CD8-positive, alpha-beta memory T cell (primary cell): ENCODE results near the gene PDZD2. TPM values are rescaled to one million over a fixed set of nuclear protein-coding genes. Genes with fewer than 3 reads are reported as not detected.

Source experiments
- CTCF ChIA-PET: fragments of 350-600 bp; sonication (Branson Sonifier 250); formaldehyde crosslinking; loops from one replicate; lab custom pipeline; 2021; ENCODE audit warnings: antibody characterized with exemption; lab: Charles Lee
- POLR2A ChIA-PET: fragments of 350-600 bp; sonication (Branson Sonifier 250); formaldehyde crosslinking; loops from one replicate; lab custom pipeline; 2021; ENCODE audit warnings: antibody characterized with exemption; lab: Charles Lee
- DNase-seq, 5 donors: peaks; one replicate each; pipeline versions ENCODE4 v3.0.0 to v3.0.0-alpha.2; 2020 to 2022; ENCODE audit warnings: mixed read lengths in 1 of 5
- H3K27ac ChIP-seq: one replicate; pipeline ENCODE4 v1.7.0; 2013; ENCODE audit warnings: low read depth, mild to moderate bottlenecking, low read length, moderate library complexity
- H3K27me3 ChIP-seq: 2 replicates; pipeline ENCODE4 v1.7.0; 2013; ENCODE audit warnings: low read length, mild to moderate bottlenecking; ENCODE audit not compliant: insufficient read depth, poor library complexity, severe bottlenecking
- H3K36me3 ChIP-seq: 2 replicates; pipeline ENCODE4 v1.7.0; 2013; ENCODE audit warnings: mild to moderate bottlenecking, low read length, moderate library complexity; ENCODE audit not compliant: insufficient read depth
- H3K4me1 ChIP-seq: 2 replicates; pipeline ENCODE4 v1.7.0; 2013; ENCODE audit warnings: mild to moderate bottlenecking, low read length, moderate library complexity; ENCODE audit not compliant: insufficient read depth
- H3K4me3 ChIP-seq: 2 replicates; pipeline ENCODE4 v1.7.0; 2013; ENCODE audit warnings: mild to moderate bottlenecking, low read length
- H3K9me3 ChIP-seq: 2 replicates; pipeline ENCODE4 v1.7.0; 2013; ENCODE audit warnings: mild to moderate bottlenecking, low read length
- H3K27ac Mint-ChIP-seq, 8 donors: one replicate each; pipeline ENCODE4 v1.8.0; 2020 to 2021; ENCODE audit warnings: mixed read lengths in 8 of 8, mild to moderate bottlenecking in 6 of 8, inconsistent platforms in 3 of 8, moderate library complexity in 3 of 8
- H3K27me3 Mint-ChIP-seq, 2 donors: one replicate each; pipeline ENCODE4 v1.8.0; 2020 to 2021; ENCODE audit warnings: mixed read lengths in 2 of 2, mild to moderate bottlenecking in 1 of 2, moderate library complexity in 1 of 2
- H3K36me3 Mint-ChIP-seq, 3 donors: one replicate each; pipeline ENCODE4 v1.8.0; 2020 to 2021; ENCODE audit warnings: mixed read lengths in 3 of 3, inconsistent platforms in 1 of 3, mild to moderate bottlenecking in 1 of 3
- H3K4me1 Mint-ChIP-seq, 3 donors: one replicate each; pipeline ENCODE4 v1.8.0; 2020 to 2021; ENCODE audit warnings: mixed read lengths in 3 of 3, inconsistent platforms in 1 of 3, mild to moderate bottlenecking in 1 of 3
- H3K4me3 Mint-ChIP-seq, 7 donors: one replicate each; pipeline ENCODE4 v1.8.0; 2020 to 2021; ENCODE audit warnings: mixed read lengths in 7 of 7, mild to moderate bottlenecking in 6 of 7, moderate library complexity in 4 of 7, inconsistent platforms in 2 of 7
- H3K9me3 Mint-ChIP-seq, 5 donors: one replicate each; pipeline ENCODE4 v1.8.0; 2020 to 2022; ENCODE audit warnings: mixed read lengths in 5 of 5, mild to moderate bottlenecking in 3 of 5, moderate library complexity in 2 of 5, inconsistent platforms in 1 of 5
- polyA plus RNA-seq: library from polyadenylated mRNA; unstranded; fragments of 300-500 nt; fragmentation: Illumina TruSeq; gene quantifications from one replicate; pipeline ENCODE4 v1.2.3, GENCODE V29; 2021
- total RNA-seq, 2 experiments: library from RNA; stranded (reverse); gene quantifications; one replicate each; pipeline ENCODE4 v1.2.3, GENCODE V29; 2021

PDZD2 gene
- total and polyA plus RNA-seq, 3 experiments from 2014 or later: 0.15 to 0.40 (median 0.27) TPM

GRCh38 chr5:31607546-31607945 lies 31.4 kb upstream of the PDZD2 start:
- CTCF ChIA-PET: no interaction called here
- Mint-ChIP-seq H3K36me3 (no peaks in the 10 kb centered on the region), H3K27ac (no peak overlapping the region), H3K4me3 (no peak overlapping the region), H3K4me1 (no peaks in the 10 kb centered on the region), H3K9me3 (no peaks in the 10 kb centered on the region), H3K27me3 (peaks cover 2 to 5% of the 10 kb centered on the region in 2 donors)
- Histone ChIP-seq H3K27ac (no peak overlapping the region), H3K9me3 (no peaks in the 10 kb centered on the region), H3K4me1 (no peaks in the 10 kb centered on the region), H3K27me3 (no peaks in the 10 kb centered on the region), H3K4me3 (no peak overlapping the region), H3K36me3 (no peaks in the 10 kb centered on the region)
- no peak for DNase-seq
- POLR2A ChIA-PET: no interaction called here

- Mint-ChIP-seq H3K36me3 (no peaks in the 10 kb centered on the region), H3K9me3 (peaks cover 0 to 1% (median 0%) of the 10 kb centered on the region in 5 donors), H3K27me3 (peaks cover 5% of the 10 kb centered on the region in 2 donors), H3K4me1 (no peaks in the 10 kb centered on the region), H3K27ac (no peak overlapping the region), H3K4me3 (no peak overlapping the region)
- H3K27ac ChIP-seq: no peak overlapping the region
- ChIA-PET POLR2A (no interaction called here), CTCF (no interaction called here)
- H3K4me1 ChIP-seq: no peaks in the 10 kb centered on the region
- H3K9me3 ChIP-seq: no peaks in the 10 kb centered on the region
- no peak overlapping the region for H3K4me3 ChIP-seq
- no peak for DNase-seq
- no peaks in the 10 kb centered on the region for H3K36me3 ChIP-seq
- H3K27me3 ChIP-seq: no peaks in the 10 kb centered on the region
Observed at GRCh38 chr5:31611002-31611401, 27.9 kb upstream of the PDZD2 start.

GRCh38 chr5:31613651-31614050 lies 25.3 kb upstream of the PDZD2 start:
- H3K27ac Mint-ChIP-seq: no peak overlapping the region
- H3K27me3 ChIP-seq: peaks cover 5% of the 10 kb centered on the region
- CTCF ChIA-PET: no interaction called here
- H3K36me3 ChIP-seq: no peaks in the 10 kb centered on the region
- H3K4me1 ChIP-seq: no peaks in the 10 kb centered on the region
- H3K4me1 Mint-ChIP-seq: peaks cover 2 to 5% (median 5%) of the 10 kb centered on the region in 3 donors
- H3K9me3 Mint-ChIP-seq: peaks cover 0 to 5% (median 0%) of the 10 kb centered on the region in 5 donors
- no peak overlapping the region for H3K4me3 ChIP-seq
- peaks cover 16 to 24% of the 10 kb centered on the region in 2 donors for H3K27me3 Mint-ChIP-seq
- no peak overlapping the region for H3K4me3 Mint-ChIP-seq
- H3K9me3 ChIP-seq: no peaks in the 10 kb centered on the region
- POLR2A ChIA-PET: no interaction called here
- H3K27ac ChIP-seq: no peak overlapping the region
- no peak for DNase-seq
- H3K36me3 Mint-ChIP-seq: no peaks in the 10 kb centered on the region

DNA sequence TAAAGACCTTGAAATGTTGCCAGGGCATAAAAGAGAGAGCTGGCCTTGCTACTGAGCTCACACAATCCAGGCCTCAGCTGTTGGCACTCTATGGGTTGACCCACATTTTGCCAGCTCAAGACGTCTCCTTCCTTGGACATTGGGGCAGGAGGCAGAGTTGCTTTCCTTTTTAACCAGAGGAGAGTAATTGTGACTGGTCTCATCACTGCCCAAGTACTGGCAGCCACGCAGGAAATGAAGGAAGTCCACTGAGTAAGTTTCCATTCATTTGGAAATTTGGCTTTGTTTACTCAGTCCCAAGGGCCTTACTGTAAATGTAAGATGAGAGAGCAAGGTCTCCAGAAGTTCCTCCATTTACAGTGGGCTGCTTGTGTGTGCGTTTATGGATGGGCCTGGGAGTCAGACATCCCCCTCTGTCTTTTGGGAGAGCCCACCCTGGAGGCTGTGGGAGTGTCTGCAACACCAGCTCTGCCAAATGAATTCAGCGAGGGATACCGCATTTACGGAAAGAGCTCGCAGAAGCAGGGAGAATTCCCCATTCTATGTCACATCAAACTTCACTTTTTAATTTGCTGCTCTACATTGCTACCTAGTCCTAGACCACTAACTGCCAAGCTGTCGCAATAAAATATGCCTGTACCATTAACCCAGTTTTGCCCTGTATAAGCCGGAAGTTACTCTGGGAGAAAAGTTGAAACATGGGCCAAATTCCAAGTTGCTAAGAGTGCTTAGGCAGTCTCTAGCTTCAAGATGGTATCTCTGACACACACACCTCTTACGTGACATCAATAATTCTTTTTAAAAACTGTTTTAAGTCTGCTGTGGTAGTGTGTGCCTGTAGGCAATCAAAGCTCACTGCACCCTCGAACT lies 24.5 kb upstream of the PDZD2 start:
- peaks cover 5% of the 10 kb centered on the region for H3K27me3 ChIP-seq
- Mint-ChIP-seq H3K27me3 (peaks cover 16 to 31% of the 10 kb centered on the region in 2 donors), H3K4me3 (no peak overlapping the region), H3K27ac (no peak overlapping the region), H3K9me3 (peaks cover 0 to 5% (median 0%) of the 10 kb centered on the region in 5 donors), H3K4me1 (peaks cover 2 to 5% (median 5%) of the 10 kb centered on the region in 3 donors), H3K36me3 (no peaks in the 10 kb centered on the region)
- H3K36me3 ChIP-seq: no peaks in the 10 kb centered on the region
- H3K27ac ChIP-seq: no peak overlapping the region
- ChIA-PET CTCF (no interaction called here), POLR2A (no interaction called here)
- no peak for DNase-seq
- H3K4me1 ChIP-seq: no peaks in the 10 kb centered on the region
- no peaks in the 10 kb centered on the region for H3K9me3 ChIP-seq
- no peak overlapping the region for H3K4me3 ChIP-seq

DNA sequence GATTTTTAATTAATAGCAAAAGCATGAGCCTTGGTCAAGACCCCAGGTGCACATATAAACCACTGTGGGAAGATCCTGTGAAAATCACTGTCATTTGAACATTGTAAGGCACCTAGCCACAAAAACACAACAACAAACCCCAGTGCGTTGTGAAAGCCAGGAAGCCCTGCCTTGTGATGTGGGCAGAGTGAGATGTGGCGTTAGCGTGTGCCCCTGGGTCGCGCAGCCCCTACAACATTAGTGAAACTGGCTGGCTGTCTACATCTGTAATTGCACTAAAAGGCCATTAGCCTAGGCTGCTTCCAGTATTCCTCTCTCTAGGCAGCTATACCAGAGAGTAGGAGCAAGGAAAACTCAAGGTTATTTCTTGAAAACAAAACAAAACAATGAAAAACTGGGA lies 21.1 kb upstream of the PDZD2 start:
- Histone ChIP-seq H3K36me3 (no peaks in the 10 kb centered on the region), H3K27ac (no peak overlapping the region), H3K4me3 (no peak overlapping the region), H3K4me1 (no peaks in the 10 kb centered on the region), H3K27me3 (peaks cover 5% of the 10 kb centered on the region), H3K9me3 (no peaks in the 10 kb centered on the region)
- CTCF ChIA-PET: no interaction called here
- H3K27ac Mint-ChIP-seq: no peak overlapping the region
- POLR2A ChIA-PET: no interaction called here
- no peaks in the 10 kb centered on the region for H3K36me3 Mint-ChIP-seq
- H3K4me3 Mint-ChIP-seq: peak overlapping the region in 1 of 7 donors; percentile 36
- H3K27me3 Mint-ChIP-seq: peaks cover 20 to 39% of the 10 kb centered on the region in 2 donors
- H3K4me1 Mint-ChIP-seq: peaks cover 2 to 5% (median 5%) of the 10 kb centered on the region in 3 donors
- DNase-seq: no peak
- H3K9me3 Mint-ChIP-seq: peaks cover 0 to 5% (median 0%) of the 10 kb centered on the region in 5 donors

DNA sequence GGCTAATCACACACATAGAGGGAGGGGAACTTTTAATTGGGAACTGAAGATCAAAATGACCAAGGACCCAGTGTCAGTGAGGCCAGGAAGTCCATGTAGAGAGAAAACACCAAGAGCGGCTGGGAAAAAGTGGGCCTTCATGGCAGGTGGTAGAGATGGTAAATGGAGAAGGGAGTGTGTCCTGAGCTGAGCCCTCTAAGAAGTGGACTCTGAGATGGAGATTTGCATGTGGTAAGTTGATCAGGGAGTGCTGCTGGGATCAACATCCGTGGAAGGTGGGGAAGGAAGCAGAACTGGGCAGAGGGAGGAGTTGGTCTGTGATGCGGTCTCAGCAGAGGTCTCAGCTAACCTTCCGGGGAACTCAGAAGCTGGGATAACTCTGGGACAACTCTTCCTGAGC lies 18.9 kb upstream of the PDZD2 start:
- Mint-ChIP-seq H3K4me1 (peaks cover 2 to 5% (median 5%) of the 10 kb centered on the region in 3 donors), H3K4me3 (no peak overlapping the region), H3K9me3 (peaks cover 0 to 5% (median 0%) of the 10 kb centered on the region in 5 donors), H3K27me3 (peaks cover 20 to 37% of the 10 kb centered on the region in 2 donors), H3K36me3 (no peaks in the 10 kb centered on the region), H3K27ac (no peak overlapping the region)
- no peak overlapping the region for H3K4me3 ChIP-seq
- CTCF ChIA-PET: no interaction called here
- no peaks in the 10 kb centered on the region for H3K9me3 ChIP-seq
- H3K36me3 ChIP-seq: no peaks in the 10 kb centered on the region
- POLR2A ChIA-PET: no interaction called here
- H3K4me1 ChIP-seq: no peaks in the 10 kb centered on the region
- H3K27ac ChIP-seq: no peak overlapping the region
- no peak for DNase-seq
- H3K27me3 ChIP-seq: peaks cover 5% of the 10 kb centered on the region

DNA sequence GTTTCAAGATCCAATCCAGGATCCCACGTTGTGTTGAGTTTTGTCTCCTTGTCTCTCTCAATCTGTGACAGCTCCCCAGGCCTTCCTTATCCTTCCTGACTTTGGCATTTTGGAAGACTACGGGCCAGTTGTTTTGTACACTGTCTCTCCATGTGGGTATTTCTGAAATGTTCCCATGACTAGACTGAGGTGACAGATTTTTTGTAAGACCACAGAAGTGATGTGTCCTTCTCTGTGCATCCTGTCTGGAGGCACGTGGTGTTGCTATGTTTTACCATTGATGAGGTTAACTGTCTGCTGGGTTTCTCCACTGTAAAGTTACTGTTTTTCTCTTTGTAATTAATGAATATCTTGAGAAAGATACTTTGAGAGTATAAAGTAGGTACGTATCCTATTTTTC lies 15.7 kb upstream of the PDZD2 start:
- H3K27me3 ChIP-seq: no peaks in the 10 kb centered on the region
- Mint-ChIP-seq H3K27me3 (peaks cover 11 to 31% of the 10 kb centered on the region in 2 donors), H3K4me3 (no peak overlapping the region), H3K27ac (no peak overlapping the region), H3K36me3 (no peaks in the 10 kb centered on the region), H3K9me3 (no peaks in the 10 kb centered on the region), H3K4me1 (peaks cover 0 to 1% (median 0%) of the 10 kb centered on the region in 3 donors)
- H3K4me3 ChIP-seq: no peak overlapping the region
- no peaks in the 10 kb centered on the region for H3K36me3 ChIP-seq
- no peak for DNase-seq
- ChIA-PET POLR2A (no interaction called here), CTCF (no interaction called here)
- H3K4me1 ChIP-seq: no peaks in the 10 kb centered on the region
- no peak overlapping the region for H3K27ac ChIP-seq
- no peaks in the 10 kb centered on the region for H3K9me3 ChIP-seq

GRCh38 chr5:31625394-31625793 lies 13.5 kb upstream of the PDZD2 start:
- ChIA-PET CTCF (no interaction called here), POLR2A (no interaction called here)
- no peaks in the 10 kb centered on the region for H3K36me3 Mint-ChIP-seq
- peaks cover 9 to 18% of the 10 kb centered on the region in 2 donors for H3K27me3 Mint-ChIP-seq
- H3K27me3 ChIP-seq: no peaks in the 10 kb centered on the region
- H3K9me3 Mint-ChIP-seq: no peaks in the 10 kb centered on the region
- no peak for DNase-seq
- H3K4me1 ChIP-seq: no peaks in the 10 kb centered on the region
- H3K36me3 ChIP-seq: no peaks in the 10 kb centered on the region
- no peak overlapping the region for H3K4me3 ChIP-seq
- no peak overlapping the region for H3K4me3 Mint-ChIP-seq
- H3K9me3 ChIP-seq: no peaks in the 10 kb centered on the region
- H3K27ac ChIP-seq: no peak overlapping the region
- H3K27ac Mint-ChIP-seq: no peak overlapping the region
- no peaks in the 10 kb centered on the region for H3K4me1 Mint-ChIP-seq
